Keratinocyte (primary cell): ENCODE measurements around the gene STK32C. TPM values are rescaled to one million over a fixed set of nuclear protein-coding genes. Genes with fewer than 3 reads are reported as not detected.

Source experiments
- DNase-seq: peaks from one replicate; pipeline ENCODE4 v3.0.0-alpha.2; 2011; ENCODE audit warnings: low read depth, missing footprints, low spot score
- FAIRE-seq: peaks from 2 replicates; lab custom pipeline; 2011; peaks lifted over from hg19 to GRCh38; lab: Jason Lieb, UNC
- H2AFZ ChIP-seq: 2 replicates; pipeline ENCODE4 v1.6.0; 2012; ENCODE audit warnings: low read length, control low read depth, inconsistent platforms; ENCODE audit not compliant: control insufficient read depth
- H3K27ac ChIP-seq: 2 replicates; pipeline ENCODE4 v1.5.1; 2011; ENCODE audit warnings: low read length; ENCODE audit not compliant: control insufficient read depth, insufficient read depth
- H3K27me3 ChIP-seq: 3 replicates; pipeline ENCODE4 v1.6.0; 2011; ENCODE audit warnings: low read length; ENCODE audit not compliant: control insufficient read depth, insufficient read depth; ENCODE audit errors: extremely low read depth
- H3K36me3 ChIP-seq, 2 experiments: 2 replicates in 1 of 2; 3 replicates in 1 of 2; pipeline ENCODE4 v1.5.1; 2011; ENCODE audit warnings: low read length in 2 of 2, mild to moderate bottlenecking in 1 of 2; ENCODE audit not compliant: control insufficient read depth in 2 of 2, insufficient read depth in 2 of 2; ENCODE audit errors: extremely low read depth in 1 of 2
- H3K4me1 ChIP-seq: 3 replicates; pipeline ENCODE4 v1.5.1; 2011; ENCODE audit warnings: low read length; ENCODE audit not compliant: control insufficient read depth, insufficient read depth; ENCODE audit errors: extremely low read depth
- H3K4me2 ChIP-seq: 3 replicates; pipeline ENCODE4 v1.6.0; 2011; ENCODE audit warnings: low read depth, low read length; ENCODE audit not compliant: control insufficient read depth, insufficient read depth; ENCODE audit errors: extremely low read depth
- H3K4me3 ChIP-seq, 3 experiments: fragments of 200-600 bp in 1 of 3; sonication (generic) in 1 of 3; 2 replicates in 2 of 3; 3 replicates in 1 of 3; pipeline ENCODE4 v1.5.1; 2011 to 2016; ENCODE audit warnings: low read length in 3 of 3, mild to moderate bottlenecking in 3 of 3, control low read depth in 2 of 3, inconsistent platforms in 1 of 3, low read depth in 1 of 3, mixed read lengths in 1 of 3, mixed run types in 1 of 3, moderate library complexity in 1 of 3; ENCODE audit not compliant: control insufficient read depth in 2 of 3, insufficient read depth in 2 of 3; ENCODE audit errors: extremely low read depth in 1 of 3
- H3K79me2 ChIP-seq: 2 replicates; pipeline ENCODE4 v1.6.0; 2012; ENCODE audit warnings: low read length; ENCODE audit not compliant: control insufficient read depth, insufficient read depth
- H3K9ac ChIP-seq: 3 replicates; pipeline ENCODE4 v1.6.0; 2011; ENCODE audit warnings: low read length; ENCODE audit not compliant: control insufficient read depth, insufficient read depth; ENCODE audit errors: extremely low read depth
- H3K9me1 ChIP-seq: 3 replicates; pipeline ENCODE4 v1.6.0; 2011; ENCODE audit warnings: low read length; ENCODE audit not compliant: control insufficient read depth, insufficient read depth; ENCODE audit errors: extremely low read depth
- H3K9me3 ChIP-seq: 2 replicates; pipeline ENCODE4 v1.5.1; 2012; ENCODE audit warnings: low read depth, low read length; ENCODE audit not compliant: control insufficient read depth
- H4K20me1 ChIP-seq: 3 replicates; pipeline ENCODE4 v1.6.0; 2011; ENCODE audit warnings: low read length; ENCODE audit not compliant: control insufficient read depth, insufficient read depth; ENCODE audit errors: extremely low read depth
- EZH2 ChIP-seq: IDR thresholded peaks from one replicate; pipeline ENCODE4 v1.6.1; 2012; ENCODE audit warnings: inconsistent platforms, mild to moderate bottlenecking, low read length, moderate library complexity
- dilution Hi-C: fragments of 300-500 bp; cut with MboI; formaldehyde crosslinking; loops from one replicate; pipeline ENCODE4 v1.7.0; 2020; ENCODE audit warnings: low sequenced_read_pairs; ENCODE audit not compliant: extremely low pct_ligation_motif_present
- polyA plus RNA-seq, 5 experiments: library from polyadenylated mRNA; depleted of rRNA in 3 of 5; stranded (reverse) in 3 of 5; stranded (forward) in 1 of 5; unstranded in 1 of 5; fragments of >200 nt; gene quantifications; 1 replicate in 1 of 5; 2 replicates in 3 of 5; 3 replicates in 1 of 5; pipeline versions ENCODE4 v1.2.1 to v1.2.3, GENCODE V29; 2011 to 2012; ENCODE audit warnings: missing spikeins in 2 of 5, low read depth in 1 of 5, low replicate concordance in 1 of 5
- TF ChIP-seq, protein P1 (sequence below), 3 experiments: IDR thresholded peaks in 1 of 3; conservative IDR thresholded peaks in 1 of 3; optimal IDR thresholded peaks in 1 of 3; 2 replicates in 2 of 3; 3 replicates in 1 of 3; pipeline versions ENCODE3 to v1.5.1; 2011; ENCODE audit warnings: low read length in 3 of 3, mild to moderate bottlenecking in 3 of 3, moderate library complexity in 2 of 3, control low read depth in 1 of 3, inconsistent platforms in 1 of 3; ENCODE audit not compliant: insufficient read depth in 2 of 3; ENCODE audit errors: extremely low read depth in 1 of 3

Gene STK32C
- polyA plus RNA-seq, 1 donor (not counting 4 experiments of a cell fraction or from before 2014, with no cell fraction given): 4.1 TPM

DNA sequence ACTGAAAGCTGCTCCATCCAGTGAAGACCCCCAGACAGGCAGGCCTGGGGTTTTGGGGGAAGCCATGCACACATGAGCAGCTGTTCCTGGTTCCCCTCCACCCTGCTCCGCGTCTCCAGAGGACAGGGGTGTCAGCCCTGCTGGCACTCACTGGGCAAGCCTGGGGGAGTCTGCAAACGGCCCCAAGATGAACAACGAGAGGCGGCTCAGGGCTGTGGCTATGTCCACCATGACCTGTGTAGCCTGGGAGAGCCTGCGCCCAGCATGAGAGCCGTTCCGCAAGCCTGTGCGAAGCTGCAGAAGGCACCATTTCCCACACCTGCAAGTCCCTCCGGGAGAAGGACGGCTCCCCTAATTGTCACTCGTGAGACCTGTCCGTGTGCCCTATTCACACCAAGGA lies 61.5 kb downstream of the STK32C start:
- no peaks in the 10 kb centered on the region for H3K36me3 ChIP-seq
- no peaks in the 10 kb centered on the region for H3K9me3 ChIP-seq
- H3K9ac ChIP-seq: no peak overlapping the region
- dilution Hi-C loops: no loop called here
- H2AFZ ChIP-seq: no peak overlapping the region
- no peaks in the 10 kb centered on the region for H3K9me1 ChIP-seq
- DNase-seq (no peak), FAIRE-seq (no peak)
- TF ChIP-seq, protein P1, sequence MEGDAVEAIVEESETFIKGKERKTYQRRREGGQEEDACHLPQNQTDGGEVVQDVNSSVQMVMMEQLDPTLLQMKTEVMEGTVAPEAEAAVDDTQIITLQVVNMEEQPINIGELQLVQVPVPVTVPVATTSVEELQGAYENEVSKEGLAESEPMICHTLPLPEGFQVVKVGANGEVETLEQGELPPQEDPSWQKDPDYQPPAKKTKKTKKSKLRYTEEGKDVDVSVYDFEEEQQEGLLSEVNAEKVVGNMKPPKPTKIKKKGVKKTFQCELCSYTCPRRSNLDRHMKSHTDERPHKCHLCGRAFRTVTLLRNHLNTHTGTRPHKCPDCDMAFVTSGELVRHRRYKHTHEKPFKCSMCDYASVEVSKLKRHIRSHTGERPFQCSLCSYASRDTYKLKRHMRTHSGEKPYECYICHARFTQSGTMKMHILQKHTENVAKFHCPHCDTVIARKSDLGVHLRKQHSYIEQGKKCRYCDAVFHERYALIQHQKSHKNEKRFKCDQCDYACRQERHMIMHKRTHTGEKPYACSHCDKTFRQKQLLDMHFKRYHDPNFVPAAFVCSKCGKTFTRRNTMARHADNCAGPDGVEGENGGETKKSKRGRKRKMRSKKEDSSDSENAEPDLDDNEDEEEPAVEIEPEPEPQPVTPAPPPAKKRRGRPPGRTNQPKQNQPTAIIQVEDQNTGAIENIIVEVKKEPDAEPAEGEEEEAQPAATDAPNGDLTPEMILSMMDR (optimal IDR thresholded peaks at IDR 0.05 in 1 of 3, IDR thresholded peaks at IDR 0.05 in 1 of 3, conservative IDR thresholded peaks at IDR 0.05 in 1 of 3; ENCODE audit: extremely low read depth in 1 of 3, insufficient read depth in 2 of 3, low read length in 3 of 3): no peak
- no peak for TF ChIP-seq EZH2
- H3K4me3 ChIP-seq: no peak overlapping the region
- no peaks in the 10 kb centered on the region for H4K20me1 ChIP-seq
- H3K27ac ChIP-seq: no peak overlapping the region
- H3K27me3 ChIP-seq: no peaks in the 10 kb centered on the region
- H3K4me2 ChIP-seq: no peak overlapping the region
- no peaks in the 10 kb centered on the region for H3K4me1 ChIP-seq
- H3K79me2 ChIP-seq: no peaks in the 10 kb centered on the region

DNA sequence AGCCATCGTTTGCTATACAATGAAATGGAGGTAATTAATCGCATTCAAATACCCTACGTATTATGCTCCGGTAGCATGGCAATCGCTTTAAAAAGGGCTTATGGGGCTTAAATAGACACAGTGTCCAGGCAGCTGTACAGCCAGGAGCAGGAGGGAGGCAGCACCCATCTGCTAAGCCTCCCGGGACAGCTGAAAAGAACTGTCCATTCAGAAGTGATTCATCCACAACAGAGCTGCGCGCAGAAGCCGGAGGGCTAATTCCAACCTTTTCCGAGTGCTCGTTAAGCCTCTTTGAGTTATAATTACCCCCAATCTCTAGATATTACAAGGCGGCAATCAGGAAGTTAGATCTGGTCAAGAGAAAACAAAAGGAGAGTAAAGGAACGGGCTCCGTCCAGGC lies 62.7 kb downstream of the STK32C start:
- Histone ChIP-seq H3K27ac (no peak overlapping the region), H2AFZ (no peak overlapping the region), H3K9me1 (no peaks in the 10 kb centered on the region), H4K20me1 (no peaks in the 10 kb centered on the region), H3K9me3 (no peaks in the 10 kb centered on the region), H3K4me1 (no peaks in the 10 kb centered on the region), H3K9ac (no peak overlapping the region), H3K4me2 (no peak overlapping the region), H3K27me3 (no peaks in the 10 kb centered on the region), H3K36me3 (no peaks in the 10 kb centered on the region), H3K79me2 (no peaks in the 10 kb centered on the region), H3K4me3 (no peak overlapping the region)
- FAIRE-seq (no peak), DNase-seq (no peak)
- dilution Hi-C loops: no loop called here
- TF ChIP-seq, protein P1 (optimal IDR thresholded peaks at IDR 0.05 in 1 of 3, IDR thresholded peaks at IDR 0.05 in 1 of 3, conservative IDR thresholded peaks at IDR 0.05 in 1 of 3; ENCODE audit: extremely low read depth in 1 of 3, insufficient read depth in 2 of 3, low read length in 3 of 3): no peak
- no peak for TF ChIP-seq EZH2
